IPS-NIHi7 (cell line): ENCODE results near the gene ANAPC10.
"Not testable (repeated sequence)": the region's sequence is repeated elsewhere in the genome, so short reads cannot be mapped to it uniquely, and the experiment has no call there.

Experiments
- DNase-seq: peaks from one replicate; pipeline ENCODE4 v3.0.0; 2012; ENCODE audit warnings: mixed read lengths; ENCODE audit errors: extremely low spot score

The ANAPC10 gene

GRCh38 chr4:145097821-145098674, at the start of gene ANAPC10, which contains the start of gene ABCE1:
TSS of gene ANAPC10 (minus strand) at chr4:145098196. CDS start at chr4:145096099, 2,097 bp downstream.
TSS of gene ABCE1 (plus strand) at chr4:145098311. CDS start at chr4:145104413, 6,102 bp downstream.
- DNase-seq: peak; percentile 96

- DNase-seq: not testable (repeated sequence)
Measured at GRCh38 chr4:145136219-145136618, 38.2 kb upstream of the ANAPC10 start.

GRCh38 chr4:145132511-145133098, 34.6 kb upstream of the ANAPC10 start:
- DNase-seq: no peak

GRCh38 chr4:145131848-145132247, 33.9 kb upstream of the ANAPC10 start:
- DNase-seq: no peak

- no peak for DNase-seq
Measured at GRCh38 chr4:145130788-145131399, 32.9 kb upstream of the ANAPC10 start.

GRCh38 chr4:145130130-145130529, 32.1 kb upstream of the ANAPC10 start:
- DNase-seq: no peak

- DNase-seq: no peak
Measured at GRCh38 chr4:145125396-145125795, 27.4 kb upstream of the ANAPC10 start.

GRCh38 chr4:145108128-145108527, 10.1 kb upstream of the ANAPC10 start:
- no peak for DNase-seq

GRCh38 chr4:145107126-145107525, 9.1 kb upstream of the ANAPC10 start:
- DNase-seq: no peak

- DNase-seq: no peak
Measured at GRCh38 chr4:145103496-145103895, 5.5 kb upstream of the ANAPC10 start.

- no peak for DNase-seq
Measured at GRCh38 chr4:145102619-145103018, 4.6 kb upstream of the ANAPC10 start.

GRCh38 chr4:145101091-145101490, 3.1 kb upstream of the ANAPC10 start:
- DNase-seq: no peak

GRCh38 chr4:145099653-145100052, 1.7 kb upstream of the ANAPC10 start:
- DNase-seq: no peak

- no peak for DNase-seq
Measured at GRCh38 chr4:145098675-145099037, 660 bp upstream of the ANAPC10 start.

GRCh38 chr4:145097331-145097820, 620 bp downstream of the ANAPC10 start:
- DNase-seq: no peak

GRCh38 chr4:145093638-145094037, 4.4 kb downstream of the ANAPC10 start:
- no peak for DNase-seq

- DNase-seq: no peak
Measured at GRCh38 chr4:145090380-145090779, 7.6 kb downstream of the ANAPC10 start.

- no peak for DNase-seq
Measured at GRCh38 chr4:145083891-145084605, 13.9 kb downstream of the ANAPC10 start.

- no peak for DNase-seq
Measured at GRCh38 chr4:145081756-145082155, 16.2 kb downstream of the ANAPC10 start.

- DNase-seq: no peak
Measured at GRCh38 chr4:145076469-145076855, 21.5 kb downstream of the ANAPC10 start.

- no peak for DNase-seq
Measured at GRCh38 chr4:145075742-145076468, 22.1 kb downstream of the ANAPC10 start.
